Measurements from ENCODE around the gene CNGA3. TPM values are rescaled to one million over a fixed set of nuclear protein-coding genes. Genes with fewer than 3 reads are reported as not detected.

Gene CNGA3
- total RNA-seq, 4 donors from 2014 or later: 1.7 to 3.0 (median 2.2) TPM; not detected in 1

DNA sequence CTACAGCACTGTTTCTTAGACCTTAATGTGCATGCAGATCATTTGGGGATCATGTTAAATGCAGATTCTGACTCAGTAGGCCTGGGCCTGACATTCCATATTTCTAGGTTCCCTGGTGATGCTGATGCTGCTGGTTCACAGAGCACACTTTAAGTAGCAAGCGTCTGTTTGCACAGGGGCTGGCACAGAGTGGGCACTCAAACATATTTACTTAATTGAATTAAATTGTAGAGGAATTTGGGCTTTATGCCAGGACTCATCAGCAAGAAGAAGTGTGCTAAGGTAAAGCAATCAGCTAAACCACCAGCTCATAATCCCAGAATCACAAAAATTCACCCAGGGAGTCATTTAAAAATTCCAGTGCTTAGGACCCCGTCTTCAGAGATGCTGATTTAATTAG lies 73.3 kb downstream of the CNGA3 start:
- TF ChIP-seq POLR2A (IDR thresholded peaks at IDR 0.05): no peak
- TF ChIP-seq, protein P1, sequence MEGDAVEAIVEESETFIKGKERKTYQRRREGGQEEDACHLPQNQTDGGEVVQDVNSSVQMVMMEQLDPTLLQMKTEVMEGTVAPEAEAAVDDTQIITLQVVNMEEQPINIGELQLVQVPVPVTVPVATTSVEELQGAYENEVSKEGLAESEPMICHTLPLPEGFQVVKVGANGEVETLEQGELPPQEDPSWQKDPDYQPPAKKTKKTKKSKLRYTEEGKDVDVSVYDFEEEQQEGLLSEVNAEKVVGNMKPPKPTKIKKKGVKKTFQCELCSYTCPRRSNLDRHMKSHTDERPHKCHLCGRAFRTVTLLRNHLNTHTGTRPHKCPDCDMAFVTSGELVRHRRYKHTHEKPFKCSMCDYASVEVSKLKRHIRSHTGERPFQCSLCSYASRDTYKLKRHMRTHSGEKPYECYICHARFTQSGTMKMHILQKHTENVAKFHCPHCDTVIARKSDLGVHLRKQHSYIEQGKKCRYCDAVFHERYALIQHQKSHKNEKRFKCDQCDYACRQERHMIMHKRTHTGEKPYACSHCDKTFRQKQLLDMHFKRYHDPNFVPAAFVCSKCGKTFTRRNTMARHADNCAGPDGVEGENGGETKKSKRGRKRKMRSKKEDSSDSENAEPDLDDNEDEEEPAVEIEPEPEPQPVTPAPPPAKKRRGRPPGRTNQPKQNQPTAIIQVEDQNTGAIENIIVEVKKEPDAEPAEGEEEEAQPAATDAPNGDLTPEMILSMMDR (IDR thresholded peaks at IDR 0.05): no peak
- no peak for DNase-seq
- H3K4me3 ChIP-seq: no peak overlapping the region
- H3K4me1 ChIP-seq: no peaks in the 10 kb centered on the region
- H3K27ac ChIP-seq: no peak overlapping the region
- no peaks in the 10 kb centered on the region for H3K27me3 ChIP-seq
- H3K36me3 ChIP-seq: no peaks in the 10 kb centered on the region
- no peaks in the 10 kb centered on the region for H3K9me3 ChIP-seq

DNA sequence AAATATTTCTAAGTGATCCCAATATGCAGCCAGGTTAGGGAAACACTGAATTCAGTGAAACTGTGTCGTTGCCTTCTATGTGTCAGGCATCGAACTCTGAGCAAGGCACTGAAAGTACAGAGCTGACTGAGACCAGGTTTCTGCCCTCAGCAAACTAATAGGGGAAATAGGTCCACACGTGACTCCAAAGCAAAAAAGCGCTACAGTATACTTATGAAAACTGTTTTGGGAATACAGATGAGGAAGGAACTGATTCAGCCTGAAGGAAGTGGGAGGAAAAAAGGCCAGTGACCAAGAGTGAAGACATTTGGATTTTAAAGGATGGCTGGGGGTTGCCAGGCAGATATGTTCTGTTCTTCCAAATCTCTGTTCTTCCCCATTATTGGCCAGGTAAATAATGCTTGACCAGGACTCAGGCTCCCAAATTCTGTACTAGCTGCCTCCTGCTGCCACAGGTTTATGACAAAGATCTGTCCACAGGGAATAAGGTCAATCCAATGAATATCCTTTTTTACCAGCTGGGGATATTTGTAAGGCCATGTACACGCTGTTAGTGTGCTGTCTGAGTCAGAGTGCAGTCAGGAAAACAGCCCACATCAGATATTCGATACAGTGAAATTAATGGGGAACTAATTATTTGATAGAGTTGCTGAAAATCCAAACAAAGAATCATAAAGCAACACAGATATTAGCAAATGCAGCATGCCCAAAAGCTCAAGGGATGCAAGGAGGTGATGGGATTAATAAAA lies 73.9 kb downstream of the CNGA3 start:
- no peak overlapping the region for H3K4me3 ChIP-seq
- no peak overlapping the region for H3K27ac ChIP-seq
- DNase-seq: no peak
- H3K9me3 ChIP-seq: no peaks in the 10 kb centered on the region
- no peaks in the 10 kb centered on the region for H3K4me1 ChIP-seq
- TF ChIP-seq, protein P1 (IDR thresholded peaks at IDR 0.05): no peak
- no peak for TF ChIP-seq POLR2A (IDR thresholded peaks at IDR 0.05)
- no peaks in the 10 kb centered on the region for H3K27me3 ChIP-seq
- H3K36me3 ChIP-seq: no peaks in the 10 kb centered on the region

DNA sequence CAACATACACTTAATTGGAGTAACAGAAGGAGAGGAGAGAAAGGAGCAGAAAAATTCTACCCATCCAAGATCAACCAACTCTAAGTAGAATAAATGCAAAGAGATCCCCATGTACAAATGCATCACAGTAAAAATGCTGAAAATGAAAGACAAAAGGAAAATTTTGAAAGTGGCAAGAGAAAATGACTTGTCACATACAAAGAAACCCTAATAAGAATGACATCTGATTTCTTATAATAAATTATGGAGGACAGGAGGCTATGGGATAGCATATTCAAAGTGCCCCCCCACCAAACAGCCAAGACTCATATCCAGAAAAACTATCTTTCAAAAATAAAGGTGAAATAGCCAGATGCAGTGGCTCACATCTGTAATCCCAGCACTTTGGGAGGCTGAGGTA lies 76.2 kb downstream of the CNGA3 start:
- no peaks in the 10 kb centered on the region for H3K4me1 ChIP-seq
- no peak for TF ChIP-seq POLR2A (IDR thresholded peaks at IDR 0.05)
- TF ChIP-seq, protein P1 (IDR thresholded peaks at IDR 0.05): no peak
- no peak overlapping the region for H3K27ac ChIP-seq
- no peaks in the 10 kb centered on the region for H3K27me3 ChIP-seq
- H3K36me3 ChIP-seq: no peaks in the 10 kb centered on the region
- no peak overlapping the region for H3K4me3 ChIP-seq
- no peak for DNase-seq
- no peaks in the 10 kb centered on the region for H3K9me3 ChIP-seq

DNA sequence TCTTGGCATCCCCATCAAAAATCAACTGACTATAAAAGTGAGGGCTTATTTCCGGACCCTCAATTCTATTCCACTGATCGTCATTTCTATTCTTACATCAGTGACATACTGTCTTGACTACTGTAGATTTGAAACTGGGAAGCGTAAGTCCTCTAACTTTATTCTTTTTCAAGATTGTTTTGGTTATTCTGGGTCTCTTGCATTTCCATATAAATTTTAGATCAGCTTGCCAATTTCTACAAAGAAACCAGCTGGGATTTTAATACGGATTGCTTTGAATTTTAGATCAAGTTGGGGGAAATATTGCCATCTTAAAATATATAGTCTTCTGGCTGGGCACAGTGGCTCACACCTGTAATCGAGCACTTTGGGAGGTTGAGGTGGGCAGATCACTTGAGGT lies 80.5 kb downstream of the CNGA3 start:
- no peak for DNase-seq
- Histone ChIP-seq H3K36me3 (no peaks in the 10 kb centered on the region), H3K27me3 (no peaks in the 10 kb centered on the region), H3K9me3 (no peaks in the 10 kb centered on the region), H3K27ac (no peak overlapping the region), H3K4me1 (no peaks in the 10 kb centered on the region), H3K4me3 (no peak overlapping the region)
- no peak for TF ChIP-seq POLR2A (IDR thresholded peaks at IDR 0.05)
- TF ChIP-seq, protein P1 (IDR thresholded peaks at IDR 0.05): no peak

DNA sequence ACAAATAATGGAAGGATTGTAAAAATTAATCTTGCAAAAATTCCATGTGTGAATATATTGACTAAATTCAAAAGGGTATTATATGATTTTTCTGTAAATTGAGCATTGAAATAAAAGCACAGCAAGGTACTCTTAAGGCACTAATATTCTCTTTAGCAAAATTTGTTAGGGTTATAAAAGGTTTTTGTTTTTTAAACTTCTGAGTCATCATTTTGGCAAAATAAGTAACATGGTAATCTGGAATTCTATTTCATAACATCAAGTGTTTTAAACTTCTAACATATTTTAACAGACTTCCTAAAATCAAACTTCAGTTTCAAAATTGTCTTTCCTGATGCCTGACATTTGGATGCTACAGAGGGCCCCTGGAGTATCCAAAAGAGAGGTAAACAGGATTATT lies 85.9 kb downstream of the CNGA3 start:
- DNase-seq: no peak
- no peak for TF ChIP-seq POLR2A (IDR thresholded peaks at IDR 0.05)
- TF ChIP-seq, protein P1 (IDR thresholded peaks at IDR 0.05): no peak
- H3K9me3 ChIP-seq: peaks cover 0 to 6% (median 0%) of the 10 kb centered on the region in 4 donors
- H3K27me3 ChIP-seq: no peaks in the 10 kb centered on the region
- no peak overlapping the region for H3K27ac ChIP-seq
- H3K4me1 ChIP-seq: no peaks in the 10 kb centered on the region
- H3K4me3 ChIP-seq: no peak overlapping the region
- no peaks in the 10 kb centered on the region for H3K36me3 ChIP-seq
